ENCODE measurements around the gene C12orf56.
"Not testable (repeated sequence)": the region's sequence is repeated elsewhere in the genome, so short reads cannot be mapped to it uniquely, and the experiment has no call there.

- TF ChIP-seq CREB5 (CRISPR knock-in tag; IDR thresholded peaks at IDR 0.05; ENCODE audit: low read depth); ZFP3 (CRISPR knock-in tag; IDR thresholded peaks at IDR 0.05); ZFP30 (CRISPR knock-in tag; IDR thresholded peaks at IDR 0.05); ZNF565 (CRISPR knock-in tag; conservative IDR thresholded peaks at IDR 0.05; ENCODE audit: low read depth): not testable (repeated sequence)
Measured at GRCh38 chr12:64361173-64361572, 29.4 kb downstream of the C12orf56 start.
